Measurements from ENCODE around the gene NANP. TPM values are rescaled to one million over a fixed set of nuclear protein-coding genes. Genes with fewer than 3 reads are reported as not detected.

The NANP gene
- total RNA-seq, 2 experiments from 2014 or later, result 1.1 to 1.2 TPM

GRCh38 chr20:25608774-25609173, 15.0 kb downstream of the NANP start:
- H3K36me3 Mint-ChIP-seq (ENCODE audit: low read depth), result no peaks in the 10 kb centered on the region
- DNase-seq, result no peak
- TF ChIP-seq, protein P1, sequence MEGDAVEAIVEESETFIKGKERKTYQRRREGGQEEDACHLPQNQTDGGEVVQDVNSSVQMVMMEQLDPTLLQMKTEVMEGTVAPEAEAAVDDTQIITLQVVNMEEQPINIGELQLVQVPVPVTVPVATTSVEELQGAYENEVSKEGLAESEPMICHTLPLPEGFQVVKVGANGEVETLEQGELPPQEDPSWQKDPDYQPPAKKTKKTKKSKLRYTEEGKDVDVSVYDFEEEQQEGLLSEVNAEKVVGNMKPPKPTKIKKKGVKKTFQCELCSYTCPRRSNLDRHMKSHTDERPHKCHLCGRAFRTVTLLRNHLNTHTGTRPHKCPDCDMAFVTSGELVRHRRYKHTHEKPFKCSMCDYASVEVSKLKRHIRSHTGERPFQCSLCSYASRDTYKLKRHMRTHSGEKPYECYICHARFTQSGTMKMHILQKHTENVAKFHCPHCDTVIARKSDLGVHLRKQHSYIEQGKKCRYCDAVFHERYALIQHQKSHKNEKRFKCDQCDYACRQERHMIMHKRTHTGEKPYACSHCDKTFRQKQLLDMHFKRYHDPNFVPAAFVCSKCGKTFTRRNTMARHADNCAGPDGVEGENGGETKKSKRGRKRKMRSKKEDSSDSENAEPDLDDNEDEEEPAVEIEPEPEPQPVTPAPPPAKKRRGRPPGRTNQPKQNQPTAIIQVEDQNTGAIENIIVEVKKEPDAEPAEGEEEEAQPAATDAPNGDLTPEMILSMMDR (IDR thresholded peaks at IDR 0.05), result no peak

DNA sequence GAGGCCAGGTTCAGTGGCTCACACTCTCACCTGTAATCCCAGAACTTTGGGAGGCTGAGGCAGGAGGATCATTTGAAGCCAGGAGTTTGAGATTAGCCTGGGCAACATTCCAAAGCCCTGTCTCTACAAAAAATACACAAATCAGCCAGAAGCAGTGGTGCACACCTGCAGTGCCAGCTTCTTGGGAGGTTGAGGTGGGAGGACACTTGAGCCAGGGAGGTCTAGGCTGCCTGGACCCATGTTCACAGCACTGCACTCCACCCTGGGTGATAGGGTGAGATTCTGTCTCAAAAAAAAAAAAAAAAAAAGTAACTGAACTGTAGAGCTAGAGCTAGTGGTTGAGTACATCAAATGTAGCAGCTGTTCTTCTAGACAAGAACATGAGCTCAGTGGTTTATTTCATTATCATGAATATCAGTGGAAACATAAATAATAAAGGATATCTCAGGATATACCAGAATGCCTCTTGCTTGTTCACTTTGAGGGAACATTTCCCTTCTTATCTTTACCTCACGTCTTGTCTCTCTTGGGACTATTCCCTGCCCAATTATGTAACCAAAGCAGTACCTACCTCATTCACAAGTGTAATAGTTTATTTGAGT, 17.6 kb downstream of the NANP start:
- Mint-ChIP-seq H3K4me3 (no peak overlapping the region), H3K27ac (no peak overlapping the region), H3K27me3 (no peaks in the 10 kb centered on the region), H3K36me3 (ENCODE audit: low read depth) (no peaks in the 10 kb centered on the region), H3K4me1 (ENCODE audit: low read depth) (no peaks in the 10 kb centered on the region), H3K9me3 (no peaks in the 10 kb centered on the region)
- H3K4me3 ChIP-seq (ENCODE audit: low read length), result no peak overlapping the region
- no peak overlapping the region for H3K27ac ChIP-seq (ENCODE audit: low read depth in 1 of 2, low read length in 2 of 2)
- H3K36me3 ChIP-seq (ENCODE audit: insufficient read depth, low read length), result no peaks in the 10 kb centered on the region
- ATAC-seq (ENCODE audit: poor library complexity), result no peak
- ChIA-PET POLR2A (no interaction called here), CTCF (no interaction called here)
- no peak for DNase-seq
- intact Hi-C loops (cut with DNase I, micrococcal nuclease), result no loop called here
- TF ChIP-seq, protein P1 (IDR thresholded peaks at IDR 0.05), result no peak
- no peaks in the 10 kb centered on the region for H3K9me3 ChIP-seq (ENCODE audit: control insufficient read depth in 1 of 2, insufficient read depth in 1 of 2, low read length in 2 of 2)
- H3K4me1 ChIP-seq (ENCODE audit: insufficient read depth, low read length), result no peaks in the 10 kb centered on the region
- no peaks in the 10 kb centered on the region for H3K27me3 ChIP-seq (ENCODE audit: control insufficient read depth in 1 of 2, insufficient read depth in 2 of 2, low read length in 2 of 2)

More at GRCh38 chr20:25608774-25609173, 15.0 kb downstream of the NANP start:
- ATAC-seq (ENCODE audit: poor library complexity), result no peak
- intact Hi-C loops (cut with DNase I, micrococcal nuclease), result no loop called here
- H3K27me3 ChIP-seq (ENCODE audit: control insufficient read depth in 1 of 2, insufficient read depth in 2 of 2, low read length in 2 of 2), result no peaks in the 10 kb centered on the region
- Mint-ChIP-seq H3K9me3 (no peaks in the 10 kb centered on the region), H3K4me1 (ENCODE audit: low read depth) (no peaks in the 10 kb centered on the region), H3K27ac (no peak overlapping the region), H3K4me3 (no peak overlapping the region), H3K27me3 (no peaks in the 10 kb centered on the region)
- no peak overlapping the region for H3K4me3 ChIP-seq (ENCODE audit: low read length)
- ChIA-PET CTCF (no interaction called here), POLR2A (no interaction called here)
- H3K9me3 ChIP-seq (ENCODE audit: control insufficient read depth in 1 of 2, insufficient read depth in 1 of 2, low read length in 2 of 2), result no peaks in the 10 kb centered on the region
- H3K27ac ChIP-seq (ENCODE audit: low read depth in 1 of 2, low read length in 2 of 2), result no peak overlapping the region
- no peaks in the 10 kb centered on the region for H3K36me3 ChIP-seq (ENCODE audit: insufficient read depth, low read length)
- no peaks in the 10 kb centered on the region for H3K4me1 ChIP-seq (ENCODE audit: insufficient read depth, low read length)

- Histone ChIP-seq H3K27me3 (ENCODE audit: control insufficient read depth in 1 of 2, insufficient read depth in 2 of 2, low read length in 2 of 2) (no peaks in the 10 kb centered on the region), H3K4me3 (ENCODE audit: low read length) (no peak overlapping the region), H3K4me1 (ENCODE audit: insufficient read depth, low read length) (no peaks in the 10 kb centered on the region), H3K27ac (ENCODE audit: low read depth in 1 of 2, low read length in 2 of 2) (no peak overlapping the region), H3K9me3 (ENCODE audit: control insufficient read depth in 1 of 2, insufficient read depth in 1 of 2, low read length in 2 of 2) (no peaks in the 10 kb centered on the region), H3K36me3 (ENCODE audit: insufficient read depth, low read length) (no peaks in the 10 kb centered on the region)
- no peak overlapping the region for H3K4me3 Mint-ChIP-seq
- ChIA-PET CTCF (no interaction called here), POLR2A (no interaction called here)
- H3K36me3 Mint-ChIP-seq (ENCODE audit: low read depth), result no peaks in the 10 kb centered on the region
- TF ChIP-seq, protein P1 (IDR thresholded peaks at IDR 0.05), result no peak
- no peak overlapping the region for H3K27ac Mint-ChIP-seq
- intact Hi-C loops (cut with DNase I, micrococcal nuclease), result no loop called here
- no peaks in the 10 kb centered on the region for H3K27me3 Mint-ChIP-seq
- ATAC-seq (ENCODE audit: poor library complexity) (no peak), DNase-seq (no peak)
- no peaks in the 10 kb centered on the region for H3K4me1 Mint-ChIP-seq (ENCODE audit: low read depth)
- H3K9me3 Mint-ChIP-seq, result no peaks in the 10 kb centered on the region
Observed at GRCh38 chr20:25605148-25605547, 18.7 kb downstream of the NANP start.
